Measurements from ENCODE around the gene ADGRG1.

ADGRG1 gene

DNA sequence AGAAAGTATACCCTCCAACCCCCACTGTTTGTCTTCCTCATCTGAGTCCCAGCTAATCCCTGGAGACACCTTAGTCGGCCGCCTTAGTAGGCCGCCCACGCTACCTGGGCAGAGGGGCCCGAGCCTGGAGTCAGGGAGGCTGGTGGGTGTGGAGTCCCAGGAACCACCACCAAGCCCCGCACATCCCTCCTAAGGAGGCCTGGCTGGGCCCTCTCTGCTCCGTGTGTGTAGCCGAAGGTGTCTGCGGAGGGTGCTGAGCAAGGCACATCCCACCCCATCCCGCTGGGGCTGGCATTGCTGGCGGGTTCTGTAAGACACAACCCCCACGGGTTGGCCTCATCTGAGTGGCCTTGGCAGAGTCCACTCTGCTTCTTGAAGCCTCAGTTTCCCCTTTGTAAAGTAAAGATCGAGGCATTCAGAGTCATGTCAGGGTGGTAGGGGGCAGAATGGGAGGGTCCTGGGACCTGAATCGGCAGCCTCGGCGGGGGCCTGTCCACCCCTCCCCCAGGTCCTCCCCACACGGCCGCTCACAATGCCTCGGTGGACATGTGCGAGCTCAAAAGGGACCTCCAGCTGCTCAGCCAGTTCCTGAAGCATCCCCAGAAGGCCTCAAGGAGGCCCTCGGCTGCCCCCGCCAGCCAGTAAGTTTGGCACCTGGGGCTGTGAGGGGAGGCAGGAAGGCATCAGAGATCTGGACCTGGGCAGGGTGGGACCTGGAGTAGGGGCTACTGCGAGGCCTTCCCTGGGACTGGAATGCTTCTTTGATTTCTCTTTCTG, 24.5 kb downstream of the ADGRG1 start:
- DNase-seq = no peak

DNA sequence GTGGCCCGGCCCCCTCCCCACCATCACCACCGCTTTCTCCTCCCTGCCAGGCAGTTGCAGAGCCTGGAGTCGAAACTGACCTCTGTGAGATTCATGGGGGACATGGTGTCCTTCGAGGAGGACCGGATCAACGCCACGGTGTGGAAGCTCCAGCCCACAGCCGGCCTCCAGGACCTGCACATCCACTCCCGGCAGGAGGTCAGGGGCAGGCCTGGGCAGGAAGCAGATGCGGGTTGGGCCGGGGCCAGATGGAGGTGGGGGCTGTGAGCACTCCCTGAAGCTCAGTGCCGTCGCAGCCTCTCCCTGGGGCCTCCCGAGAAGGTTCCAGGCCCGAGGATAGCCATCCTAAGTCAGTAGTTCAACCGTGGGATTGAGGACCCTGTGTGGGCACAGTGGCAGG, 25.5 kb downstream of the ADGRG1 start:
- DNase-seq = no peak

DNA sequence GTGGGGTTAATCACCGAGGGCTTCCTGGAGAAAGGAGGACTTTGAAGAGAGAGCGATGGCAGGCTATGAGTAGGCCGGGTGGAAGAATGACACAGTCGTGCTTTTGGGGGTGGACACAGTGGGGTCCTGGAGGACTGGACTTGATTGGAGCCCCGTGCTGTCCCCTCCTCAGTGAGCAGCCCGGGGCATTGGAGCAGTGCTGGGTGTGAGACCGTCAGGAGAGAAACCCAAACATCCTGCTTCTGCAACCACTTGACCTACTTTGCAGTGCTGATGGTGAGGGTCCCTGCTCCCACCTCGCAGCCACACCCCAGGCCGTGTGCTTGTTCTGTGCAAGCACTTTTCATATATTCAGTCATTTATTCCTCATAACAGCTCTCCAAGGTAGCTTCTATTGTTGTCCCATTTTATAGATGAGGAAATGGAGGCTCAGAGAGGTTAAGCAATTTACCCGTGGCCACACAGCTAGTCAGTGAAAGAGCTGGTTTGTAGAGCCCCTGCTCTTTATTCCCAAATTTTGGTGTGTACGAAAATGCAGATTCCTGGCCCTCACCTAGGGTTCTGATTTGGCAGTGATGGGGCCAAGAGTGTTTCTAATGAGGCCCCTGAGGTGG, 28.0 kb downstream of the ADGRG1 start:
- no peak for DNase-seq

DNA sequence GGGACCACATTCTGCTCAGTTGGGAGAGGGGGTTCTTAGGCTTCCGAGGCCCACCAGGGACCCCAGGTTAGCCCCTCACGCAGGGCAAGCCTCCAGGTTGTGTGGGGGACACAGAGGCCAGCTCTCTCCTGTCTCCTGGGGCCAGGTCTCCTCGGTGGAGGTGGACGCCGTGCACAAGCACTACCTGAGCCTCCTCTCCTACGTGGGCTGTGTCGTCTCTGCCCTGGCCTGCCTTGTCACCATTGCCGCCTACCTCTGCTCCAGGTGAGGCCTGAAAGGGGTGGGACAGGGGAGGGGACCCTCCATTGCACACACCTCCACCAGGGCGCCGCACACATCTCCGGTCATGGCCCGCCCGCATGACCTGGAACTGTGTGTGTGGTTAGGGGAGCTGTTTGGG, 28.8 kb downstream of the ADGRG1 start:
- no peak for DNase-seq

DNA sequence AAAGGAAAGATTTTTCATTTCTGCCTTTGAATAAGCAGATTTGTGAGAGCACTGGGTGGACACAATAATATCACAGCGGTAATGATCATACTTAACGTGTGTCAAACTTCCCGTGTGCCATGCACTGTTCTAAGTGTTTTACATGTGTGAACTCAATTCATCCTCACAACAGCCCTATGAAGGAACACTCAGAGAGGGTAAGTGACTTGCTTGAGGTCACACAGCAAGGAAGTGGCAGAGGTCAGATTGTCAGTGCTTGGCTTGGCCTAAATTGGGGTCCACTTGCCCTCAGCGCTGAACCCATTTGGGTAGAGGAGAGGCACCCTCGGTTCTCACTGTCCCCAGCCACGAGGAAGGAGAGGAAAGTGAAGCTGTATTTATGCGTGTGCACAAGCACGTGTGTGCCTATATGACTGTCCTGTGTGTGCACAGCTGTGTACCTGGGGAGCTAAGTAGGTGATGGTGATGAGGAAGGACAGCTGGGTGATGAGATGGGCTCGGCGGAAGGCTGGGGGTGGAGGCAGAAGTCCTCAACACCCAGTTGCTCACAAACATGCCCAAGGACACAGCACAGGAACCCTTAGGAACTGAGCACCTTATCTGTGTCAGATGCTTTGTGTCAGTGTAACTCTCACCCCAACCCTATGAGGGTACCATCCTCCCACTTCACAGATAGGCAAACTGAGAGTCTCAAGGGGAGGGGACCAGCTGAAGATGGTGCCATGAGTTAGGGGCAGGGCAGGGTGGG, 29.9 kb downstream of the ADGRG1 start:
- DNase-seq = no peak

DNA sequence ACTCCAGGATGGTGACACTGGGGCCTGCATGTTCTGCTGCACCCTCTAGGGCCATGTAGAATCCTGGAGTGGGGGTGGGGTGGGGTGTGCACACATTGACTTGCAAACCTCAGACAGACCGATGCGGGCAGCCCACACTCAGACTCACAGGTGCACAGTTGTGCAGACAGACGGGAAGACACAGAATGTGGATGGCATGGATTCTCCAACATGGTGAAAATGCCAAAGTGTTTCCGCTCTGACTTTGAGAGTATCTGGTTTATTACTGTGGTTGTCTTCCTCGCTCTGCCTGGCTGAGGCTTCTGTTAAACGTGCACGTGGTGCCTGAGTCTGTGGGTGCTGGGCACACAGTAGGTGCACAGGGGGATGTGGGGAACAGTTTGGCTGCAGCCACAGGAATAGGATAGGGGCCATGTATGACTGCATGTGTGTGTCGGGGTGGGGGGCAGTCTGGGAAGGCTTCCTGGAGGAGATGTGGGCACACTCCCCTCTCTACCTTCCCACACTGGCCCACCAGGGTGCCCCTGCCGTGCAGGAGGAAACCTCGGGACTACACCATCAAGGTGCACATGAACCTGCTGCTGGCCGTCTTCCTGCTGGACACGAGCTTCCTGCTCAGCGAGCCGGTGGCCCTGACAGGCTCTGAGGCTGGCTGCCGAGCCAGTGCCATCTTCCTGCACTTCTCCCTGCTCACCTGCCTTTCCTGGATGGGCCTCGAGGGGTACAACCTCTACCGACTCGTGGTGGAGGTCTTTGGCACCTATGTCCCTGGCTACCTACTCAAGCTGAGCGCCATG, 30.6 kb downstream of the ADGRG1 start:
- no peak for DNase-seq

DNA sequence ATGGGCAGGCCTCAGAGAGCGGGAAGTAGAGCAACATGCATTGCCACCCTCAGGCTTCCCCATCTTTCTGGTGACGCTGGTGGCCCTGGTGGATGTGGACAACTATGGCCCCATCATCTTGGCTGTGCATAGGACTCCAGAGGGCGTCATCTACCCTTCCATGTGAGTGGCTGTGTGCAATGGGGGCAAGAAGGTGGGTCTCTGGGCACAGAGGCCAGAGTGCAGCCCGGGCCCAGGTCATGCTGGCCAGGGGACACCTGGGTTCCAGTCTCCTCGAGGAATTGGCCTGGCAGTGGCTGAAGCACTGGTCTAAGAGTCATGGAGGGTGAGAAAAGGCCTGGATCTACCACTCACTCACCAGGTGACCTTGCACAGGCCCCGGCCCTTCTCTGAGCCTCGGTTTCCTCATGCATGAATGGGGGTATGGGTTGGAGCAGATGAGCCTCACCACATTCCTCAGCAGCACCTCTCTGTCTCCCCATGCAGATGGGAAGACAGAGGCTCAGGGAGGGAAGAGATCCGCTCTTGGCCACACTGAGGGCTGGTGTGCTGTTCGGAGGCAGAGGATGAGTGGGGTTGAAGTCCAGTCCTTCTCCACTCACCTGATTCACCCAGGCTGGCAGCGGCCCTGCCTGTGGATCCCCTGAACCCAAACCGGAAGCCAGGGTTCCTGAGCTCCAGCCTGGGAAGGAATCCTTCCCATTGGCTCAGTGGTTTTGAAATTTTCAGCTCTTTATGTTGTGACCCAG, 32.5 kb downstream of the ADGRG1 start:
- no peak for DNase-seq

DNA sequence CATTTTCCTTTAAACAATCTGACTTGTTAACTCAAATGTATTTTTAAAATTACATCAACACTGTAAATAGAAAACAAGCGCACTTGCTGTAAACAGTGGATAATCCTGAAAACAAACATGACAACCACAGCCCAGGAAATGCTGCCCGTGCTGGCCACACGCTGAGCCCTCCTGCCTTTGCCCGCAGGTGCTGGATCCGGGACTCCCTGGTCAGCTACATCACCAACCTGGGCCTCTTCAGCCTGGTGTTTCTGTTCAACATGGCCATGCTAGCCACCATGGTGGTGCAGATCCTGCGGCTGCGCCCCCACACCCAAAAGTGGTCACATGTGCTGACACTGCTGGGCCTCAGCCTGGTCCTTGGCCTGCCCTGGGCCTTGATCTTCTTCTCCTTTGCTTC, 33.1 kb downstream of the ADGRG1 start:
- DNase-seq = no peak

DNA sequence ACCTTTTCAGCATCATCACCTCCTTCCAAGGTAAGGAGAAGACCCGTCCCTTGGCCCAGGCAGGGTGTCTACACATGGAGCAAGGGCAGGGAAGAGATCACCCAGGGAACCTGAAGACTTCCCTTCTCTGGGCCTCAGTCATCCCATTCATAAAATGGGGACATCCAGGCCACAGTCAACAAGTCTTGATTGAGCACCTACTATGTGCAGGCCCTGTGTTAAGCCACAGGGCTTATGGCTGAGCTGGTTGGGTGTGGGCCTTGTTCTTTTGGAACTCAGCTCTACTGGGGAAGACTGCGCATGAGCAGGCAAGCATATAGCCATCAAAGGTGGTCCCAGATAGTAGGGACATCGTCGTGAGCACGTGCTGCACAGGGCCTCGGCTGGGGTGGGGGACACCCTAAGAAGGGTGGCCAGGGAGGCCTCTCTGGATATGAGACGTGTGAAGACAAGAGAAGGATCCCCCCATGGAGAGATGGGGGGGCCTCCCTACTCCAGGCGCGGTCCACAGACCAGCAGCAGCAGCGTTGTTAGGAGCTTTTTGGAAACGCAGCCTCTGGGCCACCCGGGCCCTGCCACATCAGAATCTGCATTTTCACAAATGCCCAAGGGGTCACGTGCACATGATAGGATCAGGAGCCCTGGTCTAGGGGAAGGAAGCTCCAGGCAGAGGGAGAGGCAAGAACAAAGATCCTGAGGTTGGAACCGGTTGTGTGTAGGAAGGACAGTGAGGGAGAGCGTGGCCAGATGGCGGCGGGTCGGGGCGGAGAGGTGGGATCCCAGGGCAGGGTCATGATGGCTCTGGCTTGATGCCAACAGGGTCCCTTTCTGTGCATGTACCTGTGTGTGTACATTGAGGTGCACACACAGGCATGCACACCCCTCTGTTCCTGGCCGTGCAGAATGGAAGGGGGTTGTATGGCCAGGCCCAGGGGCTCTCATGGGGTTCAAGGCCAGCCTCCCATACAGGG, 33.8 kb downstream of the ADGRG1 start:
- DNase-seq = no peak

DNA sequence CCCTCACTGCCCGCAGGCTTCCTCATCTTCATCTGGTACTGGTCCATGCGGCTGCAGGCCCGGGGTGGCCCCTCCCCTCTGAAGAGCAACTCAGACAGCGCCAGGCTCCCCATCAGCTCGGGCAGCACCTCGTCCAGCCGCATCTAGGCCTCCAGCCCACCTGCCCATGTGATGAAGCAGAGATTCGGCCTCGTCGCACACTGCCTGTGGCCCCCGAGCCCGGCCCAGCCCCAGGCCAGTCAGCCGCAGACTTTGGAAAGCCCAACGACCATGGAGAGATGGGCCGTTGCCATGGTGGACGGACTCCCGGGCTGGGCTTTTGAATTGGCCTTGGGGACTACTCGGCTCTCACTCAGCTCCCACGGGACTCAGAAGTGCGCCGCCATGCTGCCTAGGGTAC, 35.0 kb downstream of the ADGRG1 start:
- DNase-seq = no peak

DNA sequence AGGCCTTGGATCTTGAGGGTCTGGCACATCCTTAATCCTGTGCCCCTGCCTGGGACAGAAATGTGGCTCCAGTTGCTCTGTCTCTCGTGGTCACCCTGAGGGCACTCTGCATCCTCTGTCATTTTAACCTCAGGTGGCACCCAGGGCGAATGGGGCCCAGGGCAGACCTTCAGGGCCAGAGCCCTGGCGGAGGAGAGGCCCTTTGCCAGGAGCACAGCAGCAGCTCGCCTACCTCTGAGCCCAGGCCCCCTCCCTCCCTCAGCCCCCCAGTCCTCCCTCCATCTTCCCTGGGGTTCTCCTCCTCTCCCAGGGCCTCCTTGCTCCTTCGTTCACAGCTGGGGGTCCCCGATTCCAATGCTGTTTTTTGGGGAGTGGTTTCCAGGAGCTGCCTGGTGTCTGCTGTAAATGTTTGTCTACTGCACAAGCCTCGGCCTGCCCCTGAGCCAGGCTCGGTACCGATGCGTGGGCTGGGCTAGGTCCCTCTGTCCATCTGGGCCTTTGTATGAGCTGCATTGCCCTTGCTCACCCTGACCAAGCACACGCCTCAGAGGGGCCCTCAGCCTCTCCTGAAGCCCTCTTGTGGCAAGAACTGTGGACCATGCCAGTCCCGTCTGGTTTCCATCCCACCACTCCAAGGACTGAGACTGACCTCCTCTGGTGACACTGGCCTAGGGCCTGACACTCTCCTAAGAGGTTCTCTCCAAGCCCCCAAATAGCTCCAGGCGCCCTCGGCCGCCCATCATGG, 35.7 kb downstream of the ADGRG1 start:
- no peak for DNase-seq

DNA sequence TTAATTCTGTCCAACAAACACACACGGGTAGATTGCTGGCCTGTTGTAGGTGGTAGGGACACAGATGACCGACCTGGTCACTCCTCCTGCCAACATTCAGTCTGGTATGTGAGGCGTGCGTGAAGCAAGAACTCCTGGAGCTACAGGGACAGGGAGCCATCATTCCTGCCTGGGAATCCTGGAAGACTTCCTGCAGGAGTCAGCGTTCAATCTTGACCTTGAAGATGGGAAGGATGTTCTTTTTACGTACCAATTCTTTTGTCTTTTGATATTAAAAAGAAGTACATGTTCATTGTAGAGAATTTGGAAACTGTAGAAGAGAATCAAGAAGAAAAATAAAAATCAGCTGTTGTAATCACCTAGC, 36.2 kb downstream of the ADGRG1 start:
- DNase-seq = no peak

DNA sequence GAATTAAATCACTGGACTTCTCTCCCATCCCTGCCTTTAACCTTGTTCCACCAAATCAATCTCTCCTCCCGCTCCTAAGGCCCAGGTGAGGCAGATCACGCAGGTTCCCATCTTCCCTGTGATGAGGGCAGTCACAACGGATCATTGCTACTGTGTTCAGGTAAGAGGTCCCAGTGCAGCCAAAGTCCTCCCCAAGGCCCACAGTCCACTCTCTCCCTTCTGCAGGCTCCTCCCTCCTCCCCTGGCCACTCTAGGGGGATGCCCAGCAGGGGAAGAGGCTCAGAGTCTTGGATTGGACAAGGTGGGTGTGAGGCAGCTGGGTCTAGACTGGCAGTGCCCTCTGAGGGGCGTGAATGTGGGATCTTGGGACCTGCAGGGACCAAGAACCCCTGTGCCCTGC, 37.1 kb downstream of the ADGRG1 start:
- DNase-seq = no peak

DNA sequence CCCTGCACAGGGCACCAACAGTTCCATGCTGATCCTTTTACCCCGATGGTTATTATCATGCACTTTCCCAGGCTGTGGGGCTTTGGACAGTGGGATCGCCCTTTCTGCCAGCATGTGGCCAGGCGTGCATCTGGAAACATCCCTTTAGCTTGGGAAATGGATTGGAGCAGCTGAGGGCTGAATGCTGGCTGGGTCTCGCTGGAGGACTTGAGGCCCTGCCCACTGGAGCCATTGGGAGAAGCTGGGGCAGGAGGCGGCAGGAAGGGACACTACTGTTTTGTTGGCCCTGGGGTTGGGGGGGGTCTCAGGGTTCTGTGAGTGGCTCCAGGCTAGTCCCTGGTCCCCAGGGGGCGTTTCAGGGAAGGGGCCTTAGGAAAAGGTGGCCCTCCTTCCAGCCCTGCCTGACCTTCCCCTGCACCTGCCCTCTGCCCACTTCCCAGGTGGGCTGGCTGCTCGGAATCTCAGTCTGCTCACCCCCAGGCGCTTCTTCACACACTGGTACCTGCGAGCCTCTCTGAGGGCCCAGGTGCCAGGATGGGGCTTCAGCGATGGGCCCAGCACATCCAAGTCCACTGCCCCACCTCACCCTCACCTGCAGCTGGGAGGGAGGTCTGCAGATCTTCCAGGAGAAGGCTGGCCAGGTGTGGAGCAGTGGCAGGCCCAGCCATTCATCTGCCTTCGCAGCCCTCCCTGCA, 38.1 kb downstream of the ADGRG1 start:
- DNase-seq = no peak

DNA sequence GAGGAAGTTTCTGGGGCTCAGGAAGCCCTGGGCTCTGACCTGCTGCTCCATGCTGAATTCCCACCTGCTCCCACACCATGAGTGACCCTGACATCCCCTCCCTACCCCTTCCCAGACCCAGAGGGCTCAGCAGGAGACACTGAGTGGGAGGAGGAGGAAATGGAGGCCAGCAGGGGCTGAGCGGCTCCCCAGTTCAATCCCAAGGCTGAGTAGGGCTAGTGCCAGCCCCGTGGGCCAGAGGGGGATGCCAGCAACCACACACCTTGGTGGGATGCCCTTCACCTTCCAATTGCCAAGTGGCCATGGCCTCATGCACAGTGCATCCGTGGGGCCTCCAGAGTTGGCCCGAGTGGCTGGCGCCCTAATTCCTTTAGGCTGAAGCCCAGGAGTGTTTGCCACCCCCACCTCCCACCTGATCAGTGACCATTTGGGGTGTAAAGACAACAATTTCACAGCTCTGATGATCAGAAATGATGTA, 38.7 kb downstream of the ADGRG1 start:
- DNase-seq = no peak

DNA sequence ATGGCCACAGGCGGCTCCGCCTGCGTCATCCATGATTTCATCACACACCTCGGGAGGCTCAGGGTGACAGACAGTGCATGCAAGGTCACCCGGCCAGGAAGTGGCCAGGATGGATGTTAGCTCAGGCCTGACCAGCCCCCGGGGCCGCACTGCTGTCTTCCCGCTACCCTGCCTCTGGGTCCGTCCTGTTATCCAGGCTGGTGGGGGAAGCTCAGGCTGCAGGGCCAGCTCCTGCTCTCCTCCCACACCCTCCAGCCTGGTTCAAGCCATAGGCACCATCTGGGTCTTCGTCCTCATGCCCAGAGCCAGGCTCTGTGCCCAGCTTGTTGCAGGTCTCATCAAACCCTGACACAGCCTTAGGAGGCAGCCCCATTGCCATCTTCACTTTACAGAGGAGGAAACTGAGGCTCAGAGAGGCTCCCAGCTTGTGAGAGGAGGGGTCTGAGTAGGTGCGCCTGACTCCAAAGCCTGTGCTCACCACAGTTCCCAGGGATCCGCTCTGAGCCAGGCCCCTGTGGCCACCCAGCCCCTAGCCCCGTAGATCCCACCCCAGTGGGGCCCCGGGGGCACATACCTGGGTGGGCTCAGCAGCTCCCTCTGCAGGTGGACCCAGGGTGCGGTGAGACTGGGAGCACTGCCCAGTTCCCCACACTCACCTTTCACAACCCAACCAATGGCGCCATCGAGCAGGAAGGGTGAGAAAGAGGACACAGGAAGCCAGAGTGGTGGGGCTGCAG, 39.3 kb downstream of the ADGRG1 start:
- no peak for DNase-seq

DNA sequence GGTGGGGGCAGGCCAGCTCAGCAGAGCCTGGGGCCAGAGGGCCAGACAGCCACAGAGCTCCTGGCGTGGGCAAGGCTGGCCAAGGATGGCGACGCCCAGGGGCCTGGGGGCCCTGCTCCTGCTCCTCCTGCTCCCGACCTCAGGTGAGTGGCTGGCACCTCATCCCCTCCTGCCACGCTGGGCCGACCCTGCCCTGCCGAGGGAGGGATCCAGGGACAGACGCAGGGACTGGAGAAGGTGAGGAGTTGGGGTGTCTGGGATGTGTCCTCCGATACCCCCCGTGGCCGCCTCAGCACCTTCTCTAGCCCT, 39.8 kb downstream of the ADGRG1 start, which contains the start of gene ADGRG3:
Gene ADGRG3, plus strand, starts transcription at position 44 of the 309 bp plus-strand sequence. Its CDS starts 42 bp downstream, at position 86.
- DNase-seq = no peak

DNA sequence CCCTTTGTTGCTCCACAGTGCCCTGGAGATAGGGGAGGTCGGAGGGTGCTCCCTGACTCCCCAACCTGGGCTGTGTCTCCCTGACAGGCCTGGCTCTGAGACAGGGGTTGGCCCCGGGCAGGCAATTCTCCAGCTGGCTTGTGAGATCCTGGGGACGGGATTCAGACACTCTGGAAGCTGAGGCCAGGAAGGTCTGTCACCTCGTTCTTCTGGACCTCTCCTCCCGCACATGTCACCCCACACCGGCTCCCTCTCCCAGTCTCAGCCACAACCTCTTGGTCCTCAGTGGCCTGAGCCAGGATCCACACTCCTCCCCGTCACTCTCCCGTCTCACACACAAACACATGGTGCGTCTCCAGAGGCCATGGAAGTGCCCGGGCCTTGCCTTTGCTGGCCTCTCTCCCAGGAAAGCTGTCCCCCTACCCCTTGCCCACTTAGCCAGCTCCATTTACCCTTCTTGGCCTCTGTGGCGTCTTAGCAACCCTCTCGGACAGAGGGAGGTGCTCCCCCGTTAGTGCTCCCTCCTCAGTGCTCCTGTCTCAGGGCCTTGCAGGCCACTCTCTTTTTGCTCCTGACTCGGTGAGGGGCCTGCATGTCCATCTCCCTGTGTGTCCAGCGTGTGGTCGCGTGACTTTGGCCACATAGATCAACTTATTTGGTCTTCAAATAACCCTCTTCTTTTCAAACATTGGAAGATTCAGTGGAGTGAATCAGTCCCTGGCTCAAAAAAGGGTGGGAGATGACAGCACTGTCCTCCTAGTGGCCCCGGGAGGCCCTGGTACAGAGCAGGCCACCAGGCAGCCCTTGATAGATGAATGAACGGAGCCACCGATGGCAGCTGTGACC, 40.4 kb downstream of the ADGRG1 start:
- no peak for DNase-seq

Measured in amniotic stem cell (primary cell).